SIG-M5 treated with dmso at 0.1 percent for 504 hours (cell line): ENCODE measurements around the gene C20orf204.
"Not testable (repeated sequence)": the region's sequence is repeated elsewhere in the genome, so short reads cannot be mapped to it uniquely, and the experiment has no call there.

Experiments used
- DNase-seq: peaks from one replicate; lab custom pipeline; 2025; ENCODE audit not compliant: unreplicated experiment; lab: John Stamatoyannopoulos, UW

The C20orf204 gene

GRCh38 chr20:64082126-64082731 is 46.2 kb downstream of the C20orf204 start:
- peak; percentile 62 for DNase-seq

- no peak for DNase-seq
Observed at GRCh38 chr20:64082820-64083377, 46.9 kb downstream of the C20orf204 start.

DNA sequence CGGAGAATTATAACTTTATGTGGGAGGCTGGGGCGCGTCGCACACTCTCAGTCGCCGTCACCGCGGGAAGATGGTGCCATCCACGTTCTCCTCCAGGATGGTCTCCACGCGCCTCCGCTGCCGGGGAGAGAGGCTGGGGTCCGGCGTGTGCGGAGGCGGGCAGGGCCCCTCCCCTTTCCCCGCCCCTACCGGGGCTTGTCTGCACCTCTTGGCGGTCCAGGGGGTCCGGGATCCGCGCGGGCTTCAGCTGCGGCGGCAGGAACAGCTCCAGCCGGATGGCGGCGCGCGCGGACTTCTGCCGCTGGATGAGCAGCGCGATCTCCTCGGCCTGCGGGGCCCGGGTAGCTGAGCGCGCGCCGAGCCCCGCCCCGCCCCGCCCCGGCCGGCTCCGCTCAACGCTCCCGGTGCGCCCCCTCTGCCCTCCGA is 47.4 kb downstream of the C20orf204 start:
- peak; percentile 84 for DNase-seq

GRCh38 chr20:64083804-64084684 is 48.1 kb downstream of the C20orf204 start, which contains the start of gene LKAAEAR1:
TSS of gene LKAAEAR1 (minus strand) at chr20:64084398. CDS start at chr20:64084219, 179 bp downstream.
- DNase-seq, result peak; percentile 44

DNA sequence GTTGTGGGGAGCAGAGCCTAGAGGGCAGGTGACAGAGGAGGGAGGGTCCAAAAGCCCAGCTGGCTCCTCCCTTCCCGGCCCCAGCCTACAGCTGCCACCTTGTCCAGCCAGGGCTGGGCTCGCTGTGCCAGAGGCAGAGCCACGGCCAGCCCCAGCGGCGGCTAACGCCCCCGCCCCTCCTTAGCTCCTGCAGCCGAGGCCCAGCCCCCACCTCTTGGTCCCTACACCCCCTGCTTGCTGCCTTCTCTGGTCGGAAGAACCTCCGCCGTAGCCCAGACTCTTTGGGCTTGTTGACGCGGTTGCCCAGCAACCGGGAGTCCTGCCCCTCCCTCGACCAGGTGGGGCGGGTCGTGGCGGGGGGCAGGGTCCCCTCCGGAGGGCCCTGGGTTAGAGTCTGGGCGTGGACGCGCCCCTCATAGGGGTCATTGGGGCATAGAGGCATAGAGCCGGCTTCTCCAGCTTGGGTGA is 48.7 kb downstream of the C20orf204 start:
- DNase-seq, result no peak

DNA sequence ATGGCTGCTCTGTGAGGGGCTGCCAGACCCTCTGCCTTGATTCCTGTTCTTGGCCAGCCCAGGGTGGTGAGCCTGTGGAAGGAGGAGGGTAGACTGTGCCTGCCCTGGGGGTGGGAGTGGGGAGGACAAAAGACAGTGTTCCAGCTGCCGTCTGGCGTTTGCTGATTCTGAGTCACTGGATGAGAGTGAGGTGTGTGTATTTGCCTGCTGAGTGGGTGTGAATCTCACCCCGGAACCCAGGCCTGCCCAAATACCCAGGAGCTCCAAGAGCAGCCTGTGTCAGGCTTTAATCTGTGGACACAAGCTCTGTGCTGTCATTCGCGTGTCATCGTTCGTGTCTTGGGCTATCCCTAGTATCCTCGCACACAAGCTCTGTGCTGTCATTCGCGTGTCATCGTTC is 50.8 kb downstream of the C20orf204 start:
- no peak for DNase-seq

- DNase-seq, result not testable (repeated sequence)
Observed at GRCh38 chr20:64087226-64087825, 51.3 kb downstream of the C20orf204 start.

GRCh38 chr20:64088586-64088985 is 52.6 kb downstream of the C20orf204 start:
- DNase-seq, result not testable (repeated sequence)
